Measurements from ENCODE around the gene PROSER1.

DNA sequence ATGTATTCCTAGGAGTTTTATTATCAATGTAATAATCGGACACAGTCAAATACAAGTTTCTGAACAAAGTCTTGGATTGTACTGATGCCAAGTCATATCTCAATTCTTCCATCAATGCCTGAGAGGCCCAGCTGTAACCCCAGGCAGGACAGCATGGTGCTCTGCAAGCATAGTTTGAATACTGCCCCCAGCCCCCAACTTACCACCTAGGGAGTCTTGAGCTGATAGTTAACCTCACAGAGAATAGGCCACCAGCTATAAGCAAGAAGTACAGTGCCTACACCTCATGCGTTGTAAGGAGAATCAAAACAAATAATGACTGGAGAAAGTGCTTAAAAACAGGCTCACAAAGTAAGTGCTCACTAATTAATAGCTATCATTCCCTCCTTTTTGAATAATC lies 2.7 kb downstream of the PROSER1 start:
- TF ChIP-seq CTCF (IDR thresholded peaks at IDR 0.05; ENCODE audit: low read depth, low read length) = no peak
- TF ChIP-seq MAX (IDR thresholded peaks at IDR 0.05; ENCODE audit: low read depth, low read length) = no peak

Data from NB4 (cell line).